ENCODE data around the gene TSACC. TPM values are rescaled to one million over a fixed set of nuclear protein-coding genes. Genes with fewer than 3 reads are reported as not detected.
"Not testable (repeated sequence)": the region's sequence is repeated elsewhere in the genome, so short reads cannot be mapped to it uniquely, and the experiment has no call there.

The TSACC gene
- total RNA-seq, 1 donor from 2014 or later = 0.82 TPM

DNA sequence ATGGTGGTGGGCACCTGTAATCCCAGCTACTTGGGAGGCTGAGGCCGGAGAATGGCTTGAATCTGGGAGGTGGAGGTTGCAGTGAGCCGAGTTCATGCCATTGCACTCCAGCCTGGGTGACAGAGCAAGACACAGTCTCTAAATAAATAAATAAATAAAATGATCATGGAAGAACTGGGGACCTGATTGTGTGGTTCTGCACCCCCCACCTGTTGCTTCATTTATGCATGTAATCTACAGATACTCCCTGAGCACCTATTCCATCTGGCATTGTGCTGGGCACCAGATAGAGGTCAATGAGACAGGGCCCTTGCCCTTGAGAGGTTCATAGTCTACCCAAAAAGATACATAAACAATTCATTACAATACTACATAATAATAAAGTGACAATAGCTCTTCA is 19.7 kb downstream of the TSACC start:
- no peak overlapping the region for H3K4me3 Mint-ChIP-seq
- H3K27me3 Mint-ChIP-seq = peaks cover 45% of the 10 kb centered on the region
- no peak overlapping the region for H3K27ac Mint-ChIP-seq
- no peaks in the 10 kb centered on the region for H3K36me3 Mint-ChIP-seq (ENCODE audit: low read depth)
- H3K4me1 Mint-ChIP-seq = peaks cover 3% of the 10 kb centered on the region
- no peak for DNase-seq
- no peaks in the 10 kb centered on the region for H3K9me3 Mint-ChIP-seq
- intact Hi-C loops (cut with micrococcal nuclease) = no loop called here

GRCh38 chr1:156358641-156359040 is 20.3 kb downstream of the TSACC start:
- Mint-ChIP-seq H3K27me3 (peaks cover 46% of the 10 kb centered on the region), H3K27ac (no peak overlapping the region), H3K4me3 (no peak overlapping the region), H3K9me3 (no peaks in the 10 kb centered on the region), H3K4me1 (peaks cover 3% of the 10 kb centered on the region), H3K36me3 (ENCODE audit: low read depth) (no peaks in the 10 kb centered on the region)
- intact Hi-C loops (cut with micrococcal nuclease) = no loop called here
- DNase-seq = no peak

DNA sequence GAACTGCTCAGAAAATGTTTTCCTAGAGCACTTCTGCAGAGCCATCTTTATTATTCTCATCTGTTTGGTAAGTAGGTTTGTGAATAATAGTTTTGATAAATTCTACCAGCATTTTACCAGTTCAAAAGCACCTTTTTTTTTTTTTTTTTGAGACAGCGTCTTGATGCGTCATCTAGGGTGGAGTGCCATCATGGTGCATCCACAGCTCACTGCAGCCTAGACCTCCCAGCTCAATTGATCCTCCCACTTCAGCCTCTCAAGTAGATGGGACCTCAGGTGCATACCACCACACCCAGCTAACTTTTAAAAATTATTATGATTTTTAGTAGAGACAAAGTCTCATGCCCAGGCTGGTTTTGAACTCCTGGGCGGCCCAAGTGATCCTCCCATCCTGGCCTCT is 20.9 kb downstream of the TSACC start:
- DNase-seq = no peak
- Mint-ChIP-seq H3K36me3 (ENCODE audit: low read depth) (no peaks in the 10 kb centered on the region), H3K4me1 (peaks cover 3% of the 10 kb centered on the region), H3K4me3 (no peak overlapping the region), H3K9me3 (no peaks in the 10 kb centered on the region), H3K27me3 (peaks cover 47% of the 10 kb centered on the region), H3K27ac (no peak overlapping the region)
- intact Hi-C loops (cut with micrococcal nuclease) = no loop called here

DNA sequence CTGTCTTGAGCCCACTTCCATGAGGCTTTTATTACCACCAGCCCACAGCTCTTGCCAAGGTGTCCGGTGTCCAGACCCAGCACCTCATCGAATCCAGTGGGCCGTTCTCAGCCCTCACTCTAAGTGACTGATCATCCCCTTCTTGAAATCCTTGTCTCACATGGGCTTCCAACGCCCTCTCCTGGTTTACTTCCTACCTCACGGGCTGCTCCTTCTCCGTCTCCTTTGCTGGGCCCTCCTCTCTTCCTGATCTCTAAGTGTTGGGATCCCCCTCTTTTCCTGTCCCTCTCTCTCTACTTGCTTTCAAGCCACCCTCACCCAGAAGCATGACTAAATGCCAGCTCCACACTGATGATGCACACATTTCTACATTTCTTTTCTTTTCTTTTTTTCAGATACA is 21.6 kb downstream of the TSACC start:
- H3K9me3 Mint-ChIP-seq = no peaks in the 10 kb centered on the region
- peaks cover 51% of the 10 kb centered on the region for H3K27me3 Mint-ChIP-seq
- no peak for DNase-seq
- H3K4me3 Mint-ChIP-seq = no peak overlapping the region
- intact Hi-C loops (cut with micrococcal nuclease) = no loop called here
- no peak overlapping the region for H3K27ac Mint-ChIP-seq
- no peaks in the 10 kb centered on the region for H3K36me3 Mint-ChIP-seq (ENCODE audit: low read depth)
- H3K4me1 Mint-ChIP-seq = peaks cover 3% of the 10 kb centered on the region

- peaks cover 54% of the 10 kb centered on the region for H3K27me3 Mint-ChIP-seq
- DNase-seq = no peak
- H3K27ac Mint-ChIP-seq = no peak overlapping the region
- intact Hi-C loops (cut with micrococcal nuclease) = no loop called here
- no peaks in the 10 kb centered on the region for H3K36me3 Mint-ChIP-seq (ENCODE audit: low read depth)
- H3K4me1 Mint-ChIP-seq = peaks cover 3% of the 10 kb centered on the region
- no peaks in the 10 kb centered on the region for H3K9me3 Mint-ChIP-seq
- no peak overlapping the region for H3K4me3 Mint-ChIP-seq
Measured at GRCh38 chr1:156360534-156360933, 22.2 kb downstream of the TSACC start.

DNA sequence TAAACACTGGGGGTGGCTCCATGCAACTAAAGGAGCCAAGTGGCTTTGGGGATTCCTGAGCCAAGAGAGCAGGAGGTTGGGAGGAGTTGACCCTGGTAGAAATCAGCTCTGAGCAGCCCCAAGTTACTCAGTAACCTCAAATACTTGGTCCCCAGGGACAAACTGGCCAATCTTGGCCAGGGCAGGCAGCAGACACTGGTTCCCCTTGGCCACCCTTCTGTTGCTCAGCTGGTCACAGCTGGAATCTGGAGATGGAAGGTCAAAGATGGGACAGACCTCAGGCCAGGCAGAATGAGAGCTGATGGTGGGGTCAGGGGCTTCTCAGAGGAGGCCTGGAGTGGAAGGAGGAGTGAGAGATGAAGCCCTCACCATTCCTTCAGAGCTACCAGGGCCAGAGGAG is 27.4 kb downstream of the TSACC start:
- peaks cover 4% of the 10 kb centered on the region for H3K4me1 Mint-ChIP-seq
- no peak for DNase-seq
- H3K27me3 Mint-ChIP-seq = peaks cover 47% of the 10 kb centered on the region
- intact Hi-C loops (cut with micrococcal nuclease) = no loop called here
- H3K4me3 Mint-ChIP-seq = no peak overlapping the region
- H3K9me3 Mint-ChIP-seq = no peaks in the 10 kb centered on the region
- no peak overlapping the region for H3K27ac Mint-ChIP-seq
- no peaks in the 10 kb centered on the region for H3K36me3 Mint-ChIP-seq (ENCODE audit: low read depth)

- Mint-ChIP-seq H3K27me3 (peaks cover 52% of the 10 kb centered on the region), H3K36me3 (ENCODE audit: low read depth) (no peaks in the 10 kb centered on the region), H3K4me3 (no peak overlapping the region), H3K27ac (no peak overlapping the region), H3K9me3 (no peaks in the 10 kb centered on the region), H3K4me1 (peaks cover 4% of the 10 kb centered on the region)
- DNase-seq = no peak
- intact Hi-C loops (cut with micrococcal nuclease) = no loop called here
Measured at GRCh38 chr1:156366378-156367166, 28.2 kb downstream of the TSACC start.

DNA sequence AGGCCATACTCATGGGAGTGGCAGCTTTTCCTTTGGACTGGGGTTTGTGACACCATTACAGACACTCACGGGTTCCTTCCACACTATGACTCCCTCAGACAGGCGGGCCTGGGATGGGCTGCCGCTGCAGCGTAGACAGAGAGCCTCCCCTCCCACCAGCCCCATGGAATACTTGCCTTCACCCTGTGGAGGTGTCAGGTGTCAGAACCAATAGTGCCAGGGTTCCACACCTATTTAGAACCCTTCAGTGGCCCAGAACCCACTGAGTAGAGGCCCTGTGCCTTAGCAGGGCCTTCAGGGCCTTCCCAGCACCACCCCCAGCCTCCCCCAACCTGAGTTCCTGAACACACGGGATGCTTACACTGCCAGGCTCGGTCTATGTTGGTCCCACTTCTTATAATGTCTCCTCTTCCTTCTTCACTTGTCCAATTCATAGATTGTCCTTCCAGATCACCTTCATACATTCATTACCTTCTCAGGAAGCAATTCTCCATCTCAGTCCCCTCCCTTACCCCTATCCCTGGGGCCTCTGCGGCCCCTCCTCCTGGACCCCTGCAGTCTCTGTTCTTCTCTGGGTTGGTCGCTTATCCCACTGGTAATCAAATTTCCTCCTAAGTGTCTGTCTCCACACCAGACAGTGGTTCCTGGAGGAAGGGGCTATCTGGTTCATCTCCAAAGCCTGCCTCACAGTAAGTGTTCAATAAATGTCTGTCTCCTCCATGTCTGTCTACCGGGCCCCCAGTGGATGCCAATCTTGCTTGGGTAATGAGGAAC is 29.2 kb downstream of the TSACC start:
- no peaks in the 10 kb centered on the region for H3K9me3 Mint-ChIP-seq
- peaks cover 61% of the 10 kb centered on the region for H3K27me3 Mint-ChIP-seq
- no peak for DNase-seq
- H3K27ac Mint-ChIP-seq = no peak overlapping the region
- peaks cover 6% of the 10 kb centered on the region for H3K4me1 Mint-ChIP-seq
- H3K36me3 Mint-ChIP-seq (ENCODE audit: low read depth) = no peaks in the 10 kb centered on the region
- H3K4me3 Mint-ChIP-seq = no peak overlapping the region
- intact Hi-C loops (cut with micrococcal nuclease) = no loop called here

DNA sequence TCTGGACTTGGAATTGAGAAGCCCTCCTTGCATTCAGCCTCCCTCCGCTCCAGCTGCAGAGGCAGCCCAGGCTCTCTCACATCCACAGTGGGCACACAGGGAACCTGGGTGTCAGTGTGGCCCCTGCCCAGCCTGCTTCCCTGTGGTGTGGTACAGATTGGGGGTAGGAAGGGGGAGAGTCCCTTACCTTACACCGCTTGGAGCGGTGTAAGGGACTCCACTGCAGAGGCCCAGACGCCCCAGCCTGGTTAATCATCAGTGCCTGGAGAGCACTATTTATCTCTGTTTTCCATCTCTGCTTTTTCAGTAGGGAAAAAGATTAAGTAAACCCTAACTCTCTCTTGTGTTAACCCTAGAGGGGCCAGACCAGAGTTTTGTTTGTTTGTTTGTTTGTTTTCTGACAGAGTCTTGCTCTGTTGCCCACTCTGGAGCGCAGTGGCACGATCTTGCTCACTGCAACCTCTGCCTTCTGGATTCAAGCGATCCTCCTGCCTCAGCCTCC is 29.9 kb downstream of the TSACC start:
- Mint-ChIP-seq H3K27ac (no peak overlapping the region), H3K27me3 (peaks cover 65% of the 10 kb centered on the region), H3K4me3 (no peak overlapping the region), H3K9me3 (no peaks in the 10 kb centered on the region), H3K36me3 (ENCODE audit: low read depth) (no peaks in the 10 kb centered on the region), H3K4me1 (peaks cover 6% of the 10 kb centered on the region)
- no peak for DNase-seq
- intact Hi-C loops (cut with micrococcal nuclease) = no loop called here

DNA sequence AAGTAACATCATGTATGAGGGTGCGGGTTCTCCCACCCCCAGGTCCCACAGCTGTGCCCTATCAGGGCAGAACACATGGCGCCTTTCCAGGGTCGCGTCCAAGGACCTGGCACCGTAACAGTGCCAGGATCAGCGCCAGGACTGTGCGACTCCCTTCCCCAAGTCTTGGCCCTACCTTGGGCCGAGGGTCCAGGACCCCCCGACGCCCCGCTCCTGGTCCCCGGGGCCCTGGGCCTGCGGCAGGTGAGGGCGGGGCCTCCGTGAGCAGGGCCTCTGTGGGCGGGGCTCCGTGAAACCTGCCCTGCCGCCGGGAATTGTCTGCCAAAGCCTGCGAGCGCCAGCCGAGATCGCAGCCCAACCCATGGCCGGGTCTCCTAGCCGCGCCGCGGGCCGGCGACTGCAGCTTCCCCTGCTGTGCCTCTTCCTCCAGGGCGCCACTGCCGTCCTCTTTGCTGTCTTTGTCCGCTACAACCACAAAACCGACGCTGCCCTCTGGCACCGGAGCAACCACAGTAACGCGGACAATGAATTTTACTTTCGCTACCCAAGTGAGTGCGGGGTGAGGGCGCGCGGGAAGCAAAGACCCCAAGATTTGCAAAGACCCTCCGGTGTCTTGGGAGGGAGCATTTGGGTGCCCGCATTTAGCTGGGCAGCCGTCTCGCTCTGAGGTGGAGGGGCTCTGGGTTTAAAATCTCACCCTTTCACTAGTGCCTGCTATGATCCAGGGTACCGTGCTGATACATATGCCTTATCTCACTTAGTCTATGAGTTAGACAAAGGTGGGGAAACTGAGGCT is 30.8 kb downstream of the TSACC start, which contains the start of gene RHBG:
RHBG (plus strand) TSS at position 323 of the 796 bp plus-strand sequence; CDS start at position 362, 39 bp downstream.
- peak within 1 kb of the TSS; percentile 37 for H3K4me3 Mint-ChIP-seq

DNA sequence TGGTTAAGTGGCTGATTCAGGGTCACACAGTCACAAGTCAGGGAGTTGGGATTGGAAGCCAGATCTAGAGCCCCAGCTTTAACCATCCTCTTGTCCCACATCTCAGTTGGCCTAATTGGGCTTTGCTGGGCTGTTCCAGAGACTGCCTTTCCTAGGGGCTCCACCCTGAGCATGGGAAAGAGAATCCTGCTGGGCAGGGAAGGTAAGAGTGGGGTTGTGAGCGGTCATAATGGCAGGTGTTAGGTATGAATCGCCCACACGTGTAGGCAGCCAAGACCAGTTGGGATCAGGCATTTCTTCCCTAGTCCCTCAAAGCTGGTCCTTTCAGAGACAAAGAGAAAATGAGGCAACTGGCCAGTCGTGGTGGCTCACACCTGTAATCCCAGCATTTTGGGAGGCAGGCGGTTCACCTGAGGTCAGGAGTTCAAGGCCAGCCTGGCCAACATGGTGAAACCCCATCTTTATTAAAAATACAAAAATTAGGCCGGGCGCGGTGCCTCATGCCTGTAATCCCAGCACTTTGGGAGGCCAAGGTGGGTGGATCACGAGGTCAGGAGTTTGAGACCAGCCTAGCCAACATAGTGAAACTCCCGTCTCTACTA is 31.5 kb downstream of the TSACC start:
- H3K36me3 Mint-ChIP-seq (ENCODE audit: low read depth); H3K4me1 Mint-ChIP-seq; H3K9me3 Mint-ChIP-seq; H3K4me3 Mint-ChIP-seq; H3K27ac Mint-ChIP-seq; DNase-seq; intact Hi-C loops (cut with micrococcal nuclease): not testable (repeated sequence)
- H3K27me3 Mint-ChIP-seq = peaks cover 60% of the 10 kb centered on the region

More for the DNA sequence above, 30.8 kb downstream of the TSACC start, which contains the start of gene RHBG:
- DNase-seq = no peak
- no peak within 1 kb of the TSS for H3K27ac Mint-ChIP-seq
- no peaks in the 10 kb centered on the region for H3K9me3 Mint-ChIP-seq
- intact Hi-C loops (cut with micrococcal nuclease) = no loop called here
- peaks cover 63% of the 10 kb centered on the region for H3K27me3 Mint-ChIP-seq
- no peaks in the 10 kb centered on the region for H3K36me3 Mint-ChIP-seq (ENCODE audit: low read depth)
- H3K4me1 Mint-ChIP-seq = peaks cover 6% of the 10 kb centered on the region

DNA sequence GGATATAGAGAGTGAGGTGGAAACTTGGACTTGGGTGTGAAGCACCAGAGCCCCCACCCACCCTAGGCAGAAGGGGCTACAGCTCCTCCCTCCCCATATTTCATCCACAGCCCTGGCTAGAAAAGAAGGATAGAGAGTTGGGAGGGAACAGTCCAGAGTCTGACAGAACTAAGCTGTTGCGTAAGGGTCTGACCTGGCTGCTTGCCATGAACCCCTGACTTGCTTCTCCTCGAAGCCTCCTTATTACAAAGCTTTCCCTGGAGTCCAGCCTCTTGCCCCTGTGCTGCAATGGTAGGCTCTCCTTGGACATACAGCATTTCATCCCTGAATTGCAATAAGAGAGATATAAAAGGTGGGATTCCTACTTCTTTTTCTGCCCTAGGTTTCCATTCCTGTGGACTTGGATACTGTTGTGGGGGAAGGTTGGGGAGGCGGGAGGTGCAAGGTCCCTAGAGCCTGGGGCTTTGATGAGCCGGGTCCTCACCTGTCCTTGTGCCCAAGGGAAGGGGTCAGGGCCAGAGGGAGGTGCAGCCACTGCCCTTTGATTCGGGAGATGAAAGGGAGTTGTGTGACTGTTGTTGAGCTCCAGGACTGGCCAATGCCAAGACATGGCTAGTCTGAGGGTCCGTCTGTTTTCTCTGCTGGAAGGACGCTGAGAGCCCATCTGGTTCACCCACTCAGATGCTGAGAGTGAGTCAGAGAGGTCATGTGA is 33.4 kb downstream of the TSACC start:
- Mint-ChIP-seq H3K4me1 (peaks cover 6% of the 10 kb centered on the region), H3K27me3 (peaks cover 51% of the 10 kb centered on the region), H3K4me3 (no peak overlapping the region), H3K36me3 (ENCODE audit: low read depth) (no peaks in the 10 kb centered on the region), H3K9me3 (no peaks in the 10 kb centered on the region), H3K27ac (no peak overlapping the region)
- intact Hi-C loops (cut with micrococcal nuclease) = no loop called here
- no peak for DNase-seq

GRCh38 chr1:156372265-156372586 is 33.9 kb downstream of the TSACC start:
- H3K36me3 Mint-ChIP-seq (ENCODE audit: low read depth) = no peaks in the 10 kb centered on the region
- intact Hi-C loops (cut with micrococcal nuclease) = no loop called here
- H3K27me3 Mint-ChIP-seq = peaks cover 51% of the 10 kb centered on the region

More at GRCh38 chr1:156372265-156372586, 33.9 kb downstream of the TSACC start:
- H3K9me3 Mint-ChIP-seq = no peaks in the 10 kb centered on the region
- no peak overlapping the region for H3K4me3 Mint-ChIP-seq
- no peak for DNase-seq
- no peak overlapping the region for H3K27ac Mint-ChIP-seq
- H3K4me1 Mint-ChIP-seq = peaks cover 6% of the 10 kb centered on the region

All from activated CD4-positive, alpha-beta T cell treated with anti-CD3 and anti-CD28 coated beads, Interleukin-2, amount 10 ng/mL, durations not matched to agents 24 days and 14 days (primary cell).